HCEC 1CT (cell line): ENCODE data around the gene NRM.
"Not testable (repeated sequence)": the region's sequence is repeated elsewhere in the genome, so short reads cannot be mapped to it uniquely, and the experiment has no call there.

Source experiments
- DNase-seq: peaks from one replicate; pipeline ENCODE4 v3.0.0-alpha.2; 2017

The NRM gene, protein sequence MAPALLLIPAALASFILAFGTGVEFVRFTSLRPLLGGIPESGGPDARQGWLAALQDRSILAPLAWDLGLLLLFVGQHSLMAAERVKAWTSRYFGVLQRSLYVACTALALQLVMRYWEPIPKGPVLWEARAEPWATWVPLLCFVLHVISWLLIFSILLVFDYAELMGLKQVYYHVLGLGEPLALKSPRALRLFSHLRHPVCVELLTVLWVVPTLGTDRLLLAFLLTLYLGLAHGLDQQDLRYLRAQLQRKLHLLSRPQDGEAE

DNA sequence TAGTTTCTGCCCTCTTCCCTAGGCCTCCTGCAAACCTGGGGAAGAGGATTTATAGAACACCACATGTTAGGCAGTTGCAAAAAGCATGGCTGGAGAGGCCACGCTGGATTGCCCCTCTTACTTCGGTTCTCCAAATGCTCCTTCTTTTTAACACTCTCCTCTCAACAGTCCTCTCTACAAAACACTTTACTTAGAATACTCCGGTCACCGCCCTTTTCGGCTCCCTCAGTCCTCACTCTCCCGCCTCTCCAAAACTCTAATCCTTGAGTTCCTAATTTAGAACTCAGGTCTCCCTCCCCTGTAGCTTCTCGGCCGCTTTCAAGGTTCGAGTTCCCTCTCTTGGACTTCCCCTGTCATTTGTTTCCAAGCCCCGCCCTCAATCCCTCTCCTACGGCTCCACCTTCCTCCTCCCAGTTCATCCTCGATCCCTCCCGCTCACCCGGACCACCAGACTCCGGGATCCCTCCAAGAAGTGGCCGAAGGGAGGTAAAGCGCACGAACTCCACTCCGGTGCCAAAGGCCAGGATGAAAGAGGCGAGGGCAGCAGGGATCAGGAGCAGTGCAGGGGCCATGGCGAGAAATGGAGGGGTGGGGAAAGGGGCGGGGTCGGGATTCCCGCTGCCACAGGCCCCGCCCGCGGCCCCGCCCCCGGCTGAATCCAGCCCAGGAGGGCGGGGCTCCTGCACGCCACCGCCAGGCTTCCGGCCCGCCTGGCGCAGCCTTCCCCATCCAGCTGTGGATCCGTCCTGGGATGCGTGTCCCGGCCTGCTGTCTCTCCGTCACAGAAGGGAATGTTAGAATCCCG, at the start of gene NRM:
Gene NRM, minus strand, starts transcription at position 582 of the 805 bp plus-strand sequence. Its CDS starts 10 bp downstream, at position 572.
- peak; percentile 91 for DNase-seq

DNA sequence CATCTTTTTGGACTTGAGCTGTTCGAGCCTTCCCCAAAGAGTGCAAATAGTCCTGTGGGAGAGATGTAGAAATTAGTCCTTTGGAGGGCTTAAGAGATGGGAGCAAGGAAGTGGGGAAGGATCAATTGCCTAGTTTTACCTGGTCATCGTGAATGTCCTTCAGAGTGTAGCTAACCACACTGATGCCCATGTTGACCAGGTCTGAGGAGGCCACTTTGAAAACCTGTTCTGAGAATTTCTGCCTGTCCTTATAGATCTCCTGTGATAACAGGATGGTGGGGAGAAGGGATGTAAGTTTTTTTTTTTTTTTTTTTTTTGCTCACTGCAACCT, 49.7 kb upstream of the NRM start:
- no peak for DNase-seq

DNA sequence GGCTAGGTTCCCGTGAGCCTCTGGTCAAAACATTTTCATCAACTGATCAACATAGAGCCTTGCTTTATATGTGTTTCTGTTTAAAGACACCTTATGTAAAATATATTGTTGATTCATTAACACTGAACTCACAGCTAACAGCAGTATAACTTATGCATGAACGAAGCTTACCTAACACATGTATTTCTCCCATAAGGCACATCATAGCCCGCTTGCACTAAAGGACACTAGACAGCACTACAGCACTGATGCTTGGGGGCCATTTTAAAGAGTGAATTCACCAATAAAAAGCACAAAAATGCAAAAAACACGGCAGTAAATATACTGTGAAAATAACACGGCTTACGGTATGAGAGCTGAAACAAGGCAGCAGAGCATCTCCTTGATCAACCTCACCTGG, 47.7 kb upstream of the NRM start:
- DNase-seq, result no peak

DNA sequence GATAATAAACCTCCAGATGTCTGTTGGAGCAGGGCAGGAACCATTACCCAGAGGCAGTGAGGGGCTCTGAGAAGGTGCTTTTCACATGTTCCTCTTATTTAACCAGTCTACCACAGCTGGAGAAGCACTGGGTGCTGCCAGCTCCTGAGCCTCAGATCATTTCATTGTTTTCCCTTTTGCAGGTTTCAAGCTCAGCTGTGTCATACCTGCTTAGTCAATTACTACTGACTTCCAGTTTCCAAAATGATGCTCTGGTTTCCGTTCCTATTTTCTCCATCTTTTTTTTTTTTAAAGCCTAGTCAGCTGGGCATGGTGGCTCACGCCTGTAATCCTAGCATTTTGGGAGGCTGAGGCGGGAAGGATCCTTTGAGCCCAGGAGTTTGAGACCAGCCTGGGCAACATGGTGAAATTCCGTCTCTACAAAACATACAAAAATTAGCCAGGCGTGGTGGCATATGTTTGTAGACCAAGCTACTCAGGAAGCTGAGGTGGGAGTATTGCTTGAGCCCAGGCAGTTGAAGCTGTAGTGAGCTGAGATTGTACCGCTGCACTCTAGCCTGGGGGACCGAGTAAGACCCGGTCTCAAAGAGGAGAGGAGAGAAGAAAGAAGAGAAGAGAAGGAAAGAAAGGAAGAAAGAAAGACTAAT, 45.0 kb upstream of the NRM start:
- DNase-seq, result no peak

DNA sequence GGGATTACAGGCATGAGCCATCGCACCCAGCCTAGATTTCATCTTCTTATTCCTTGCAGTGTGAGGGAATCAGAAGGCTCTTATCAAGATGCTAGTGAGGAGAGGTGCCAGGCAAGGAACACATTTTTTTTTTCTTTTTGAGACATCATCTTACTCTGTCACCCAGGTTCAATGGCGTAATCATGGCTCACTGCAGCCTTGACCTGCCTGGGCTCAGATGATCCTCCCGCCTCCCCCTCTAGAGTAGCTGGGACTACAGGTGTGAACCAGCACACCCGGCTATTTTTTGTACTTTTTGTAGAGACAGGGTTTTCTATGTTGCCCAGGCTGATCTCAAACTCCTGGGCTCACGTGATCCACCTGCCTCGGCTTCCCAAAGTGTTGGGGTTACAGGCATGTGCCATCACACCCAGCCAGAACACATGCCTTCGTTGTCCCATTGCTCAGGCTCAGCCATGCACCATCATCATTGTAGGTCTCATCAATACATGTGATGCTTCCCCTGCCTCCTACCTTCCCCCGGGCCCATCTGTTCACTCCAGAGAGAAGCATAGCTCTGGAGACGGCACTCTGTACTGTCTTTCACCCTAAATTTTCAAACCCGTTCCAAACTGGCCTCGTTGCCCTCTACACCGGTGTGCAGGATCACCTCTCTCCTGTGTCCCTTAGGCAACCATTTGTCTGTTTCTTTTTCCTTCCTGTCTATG, 41.6 kb upstream of the NRM start:
- no peak for DNase-seq

DNA sequence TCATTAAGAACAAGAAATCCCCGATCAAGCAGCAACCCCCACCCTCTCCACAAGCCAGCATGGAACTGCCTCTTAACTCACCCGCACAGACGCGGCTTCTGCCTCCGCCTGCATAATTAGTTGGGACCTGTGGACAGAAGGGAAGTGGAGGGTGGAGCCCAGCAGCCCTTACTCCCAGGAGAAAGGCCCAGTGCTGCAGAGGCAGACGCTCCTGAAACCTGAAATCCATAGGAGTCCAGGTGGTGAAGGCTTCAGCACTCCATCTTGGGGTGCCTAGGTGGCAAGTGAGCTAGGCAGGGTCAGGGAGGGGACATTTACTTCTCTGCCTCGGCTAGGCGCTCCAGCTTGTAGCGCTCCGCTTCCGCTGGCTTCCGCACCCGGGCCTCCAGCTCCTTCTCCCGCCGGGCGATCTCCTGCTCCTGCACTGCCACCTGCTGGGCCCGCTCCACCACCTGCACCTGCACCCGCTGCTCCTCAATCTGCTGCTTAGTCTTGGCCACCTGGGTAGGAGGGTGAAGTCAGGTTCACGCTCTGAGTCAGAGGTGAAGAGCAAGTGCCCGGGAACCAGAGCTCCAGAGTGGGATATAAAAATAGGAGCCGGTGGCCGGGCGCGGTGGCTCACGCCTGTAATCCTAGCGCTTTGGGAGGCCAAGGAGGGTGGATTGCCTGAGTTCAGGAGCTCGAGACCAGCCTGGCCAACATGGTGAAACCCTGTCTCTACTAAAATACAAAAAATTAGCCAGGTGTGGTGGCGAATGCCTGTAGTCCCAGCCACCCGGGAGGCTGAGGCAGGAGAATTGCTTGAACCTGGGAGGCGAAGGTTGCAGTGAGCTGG, 40.0 kb upstream of the NRM start:
- no peak for DNase-seq

DNA sequence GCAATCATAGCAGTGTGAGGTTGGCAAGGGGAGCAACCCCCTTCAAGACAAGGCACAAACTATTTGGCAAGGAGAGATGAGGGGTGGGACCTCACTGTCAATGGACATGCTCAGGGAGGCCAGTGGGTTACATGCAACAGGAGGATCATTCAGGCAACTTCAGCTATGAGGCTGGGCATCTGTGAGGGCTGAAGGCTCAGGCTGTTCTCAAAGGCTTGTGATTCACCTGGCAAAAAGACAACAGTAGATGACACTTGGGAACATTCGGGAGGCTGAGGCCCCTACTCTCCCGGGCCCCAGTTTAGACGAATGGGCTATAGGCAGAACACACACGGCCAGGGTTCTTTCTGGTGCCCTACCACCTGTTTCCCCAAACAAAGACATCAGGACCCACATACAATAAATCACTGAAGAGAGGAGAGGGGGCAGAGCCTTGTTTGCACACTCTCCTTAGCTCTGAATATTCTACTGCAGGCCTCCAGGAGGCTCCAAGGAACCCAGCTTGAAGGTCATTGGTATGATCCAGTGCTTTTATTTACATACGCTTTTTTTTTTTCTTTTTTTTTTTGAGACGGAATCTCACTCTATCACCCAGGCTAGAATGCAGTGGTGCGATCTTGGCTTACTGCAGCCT, 37.3 kb upstream of the NRM start:
- DNase-seq, result peak; percentile 78

DNA sequence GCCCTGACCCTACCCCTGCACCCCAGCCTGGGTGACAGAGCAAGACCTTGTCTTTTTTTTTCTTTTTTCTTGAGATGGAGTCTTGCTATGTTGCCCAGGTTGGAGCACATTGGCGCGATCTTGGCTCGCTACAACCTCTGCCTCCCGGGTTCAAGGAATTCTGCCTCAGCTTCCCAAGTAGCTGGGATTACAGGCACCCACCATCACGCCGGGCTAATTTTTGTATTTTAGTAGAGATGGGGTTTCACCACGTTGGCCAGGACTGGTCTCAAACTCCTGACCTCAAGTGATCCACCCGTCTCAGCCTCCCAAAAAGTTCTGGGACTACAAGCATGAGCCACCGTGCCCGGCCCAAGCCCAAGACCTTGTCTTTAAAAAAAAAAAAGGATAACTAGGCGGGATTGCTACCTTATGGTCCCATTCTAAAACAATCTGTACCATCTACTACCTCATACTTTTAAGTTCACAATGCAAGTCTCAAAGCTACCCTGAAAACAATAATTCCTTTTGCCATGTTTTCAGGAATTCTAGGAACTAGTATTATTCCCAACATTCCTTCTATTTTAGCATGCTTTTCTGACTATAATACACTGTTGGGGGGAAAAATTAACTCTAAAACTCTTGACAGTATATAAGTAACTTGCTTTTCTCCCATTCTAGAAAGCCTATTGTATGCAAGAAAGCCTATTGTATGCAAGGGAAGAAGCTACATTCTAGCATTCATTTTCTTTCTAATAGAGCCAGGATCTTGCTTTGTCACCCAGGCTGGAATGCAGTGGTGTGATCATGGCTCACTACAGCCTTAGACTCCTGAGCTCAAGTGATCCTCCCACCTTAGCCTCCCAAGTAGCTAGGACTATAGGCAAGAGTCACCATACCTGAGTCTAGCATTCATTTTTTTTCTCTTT, 36.0 kb upstream of the NRM start:
- DNase-seq, result peak; percentile 17

DNA sequence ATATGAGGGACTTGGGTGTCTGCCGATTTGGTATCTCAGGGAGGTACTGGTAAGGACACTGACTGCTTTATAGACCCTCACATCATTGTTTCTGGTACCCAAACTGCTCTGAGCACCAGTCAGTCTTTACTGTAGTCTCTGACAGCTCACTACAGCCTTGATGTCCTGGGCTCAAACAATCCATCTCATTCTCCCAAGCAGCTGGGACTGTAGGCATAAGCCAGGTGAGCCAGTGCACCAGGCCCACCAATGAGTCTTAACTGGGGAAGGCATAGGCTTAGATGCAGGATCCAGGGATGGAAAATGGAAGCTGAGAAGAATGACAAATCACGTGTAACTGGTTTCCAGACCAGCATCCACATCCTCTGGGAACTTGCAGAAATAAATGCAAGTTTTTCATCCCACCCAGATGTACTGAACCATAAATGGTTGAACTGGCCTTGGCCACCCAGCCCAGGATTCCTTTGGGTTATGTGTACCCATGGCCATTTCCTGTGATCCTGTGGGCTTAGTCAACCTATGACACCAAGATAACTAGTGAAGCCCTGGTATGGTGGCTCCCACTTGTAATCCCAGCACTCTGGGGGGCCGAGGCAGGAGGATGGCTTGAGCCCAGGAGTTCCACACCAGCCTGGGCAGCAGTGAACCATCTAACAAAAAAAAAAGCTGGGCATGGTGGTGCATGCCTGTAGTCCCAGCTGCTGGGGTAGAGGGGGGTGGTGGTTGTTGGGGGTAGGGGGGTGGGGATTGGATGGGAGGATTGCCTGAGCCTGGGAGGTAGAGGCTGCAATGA, 35.1 kb upstream of the NRM start:
- DNase-seq, result peak; percentile 72

DNA sequence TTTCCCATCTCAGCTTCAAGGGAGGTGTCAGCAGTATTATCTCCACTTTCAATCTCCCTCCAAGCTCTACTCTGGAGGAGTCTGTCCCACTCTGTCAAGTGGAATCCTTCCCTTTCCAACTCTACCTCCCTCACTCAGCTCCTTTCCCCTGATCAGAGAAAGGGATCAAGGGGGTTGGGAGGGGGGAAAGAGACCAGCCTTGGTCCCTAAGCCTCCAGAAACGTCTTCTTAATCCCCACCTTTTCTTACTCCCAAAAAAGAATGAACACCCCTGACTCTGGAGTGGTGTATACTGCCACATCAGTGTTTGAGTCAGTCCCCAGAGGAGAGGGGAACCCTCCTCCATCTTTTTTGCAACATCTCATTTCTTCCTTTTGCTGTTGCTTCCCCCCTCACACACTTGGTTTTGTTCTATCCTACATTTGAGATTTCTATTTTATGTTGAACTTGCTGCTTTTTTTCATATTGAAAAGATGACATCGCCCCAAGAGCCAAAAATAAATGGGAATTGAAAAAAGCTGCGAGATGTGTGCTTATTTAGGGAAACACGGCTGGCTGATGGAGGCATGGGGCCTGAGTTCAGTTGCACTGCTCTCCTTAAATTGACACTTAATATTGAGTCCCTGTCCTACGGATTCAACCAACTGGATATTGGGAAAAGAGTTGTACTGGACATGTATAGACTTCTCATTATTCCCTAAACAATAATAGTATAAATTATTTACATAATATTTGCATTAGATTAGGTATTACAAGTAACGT, 34.3 kb upstream of the NRM start:
- DNase-seq, result no peak

DNA sequence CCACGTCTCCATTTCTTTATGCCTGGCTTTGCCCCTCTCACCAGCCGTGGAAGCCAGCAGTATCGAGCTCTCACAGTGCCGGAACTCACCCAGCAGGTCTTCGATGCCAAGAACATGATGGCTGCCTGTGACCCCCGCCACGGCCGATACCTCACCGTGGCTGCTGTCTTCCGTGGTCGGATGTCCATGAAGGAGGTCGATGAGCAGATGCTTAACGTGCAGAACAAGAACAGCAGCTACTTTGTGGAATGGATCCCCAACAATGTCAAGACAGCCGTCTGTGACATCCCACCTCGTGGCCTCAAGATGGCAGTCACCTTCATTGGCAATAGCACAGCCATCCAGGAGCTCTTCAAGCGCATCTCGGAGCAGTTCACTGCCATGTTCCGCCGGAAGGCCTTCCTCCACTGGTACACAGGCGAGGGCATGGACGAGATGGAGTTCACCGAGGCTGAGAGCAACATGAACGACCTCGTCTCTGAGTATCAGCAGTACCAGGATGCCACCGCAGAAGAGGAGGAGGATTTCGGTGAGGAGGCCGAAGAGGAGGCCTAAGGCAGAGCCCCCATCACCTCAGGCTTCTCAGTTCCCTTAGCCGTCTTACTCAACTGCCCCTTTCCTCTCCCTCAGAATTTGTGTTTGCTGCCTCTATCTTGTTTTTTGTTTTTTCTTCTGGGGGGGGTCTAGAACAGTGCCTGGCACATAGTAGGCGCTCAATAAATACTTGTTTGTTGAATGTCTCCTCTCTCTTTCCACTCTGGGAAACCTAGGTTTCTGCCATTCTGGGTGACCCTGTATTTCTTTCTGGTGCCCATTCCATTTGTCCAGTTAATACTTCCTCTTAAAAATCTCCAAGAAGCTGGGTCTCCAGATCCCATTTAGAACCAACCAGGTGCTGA, 33.3 kb upstream of the NRM start:
- DNase-seq, result not testable (repeated sequence)

DNA sequence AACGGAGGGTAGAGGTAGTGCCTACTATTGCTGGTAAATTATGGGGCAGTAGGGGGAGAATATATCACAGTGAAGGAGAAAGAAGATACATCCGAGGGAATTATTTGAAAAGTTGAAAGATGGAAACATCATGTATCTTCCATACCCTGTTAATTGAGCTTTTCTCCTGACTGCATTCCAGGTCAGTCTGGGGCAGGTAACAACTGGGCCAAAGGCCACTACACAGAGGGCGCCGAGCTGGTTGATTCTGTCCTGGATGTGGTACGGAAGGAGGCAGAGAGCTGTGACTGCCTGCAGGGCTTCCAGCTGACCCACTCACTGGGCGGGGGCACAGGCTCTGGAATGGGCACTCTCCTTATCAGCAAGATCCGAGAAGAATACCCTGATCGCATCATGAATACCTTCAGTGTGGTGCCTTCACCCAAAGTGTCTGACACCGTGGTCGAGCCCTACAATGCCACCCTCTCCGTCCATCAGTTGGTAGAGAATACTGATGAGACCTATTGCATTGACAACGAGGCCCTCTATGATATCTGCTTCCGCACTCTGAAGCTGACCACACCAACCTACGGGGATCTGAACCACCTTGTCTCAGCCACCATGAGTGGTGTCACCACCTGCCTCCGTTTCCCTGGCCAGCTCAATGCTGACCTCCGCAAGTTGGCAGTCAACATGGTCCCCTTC, 32.5 kb upstream of the NRM start:
- DNase-seq, result not testable (repeated sequence)

DNA sequence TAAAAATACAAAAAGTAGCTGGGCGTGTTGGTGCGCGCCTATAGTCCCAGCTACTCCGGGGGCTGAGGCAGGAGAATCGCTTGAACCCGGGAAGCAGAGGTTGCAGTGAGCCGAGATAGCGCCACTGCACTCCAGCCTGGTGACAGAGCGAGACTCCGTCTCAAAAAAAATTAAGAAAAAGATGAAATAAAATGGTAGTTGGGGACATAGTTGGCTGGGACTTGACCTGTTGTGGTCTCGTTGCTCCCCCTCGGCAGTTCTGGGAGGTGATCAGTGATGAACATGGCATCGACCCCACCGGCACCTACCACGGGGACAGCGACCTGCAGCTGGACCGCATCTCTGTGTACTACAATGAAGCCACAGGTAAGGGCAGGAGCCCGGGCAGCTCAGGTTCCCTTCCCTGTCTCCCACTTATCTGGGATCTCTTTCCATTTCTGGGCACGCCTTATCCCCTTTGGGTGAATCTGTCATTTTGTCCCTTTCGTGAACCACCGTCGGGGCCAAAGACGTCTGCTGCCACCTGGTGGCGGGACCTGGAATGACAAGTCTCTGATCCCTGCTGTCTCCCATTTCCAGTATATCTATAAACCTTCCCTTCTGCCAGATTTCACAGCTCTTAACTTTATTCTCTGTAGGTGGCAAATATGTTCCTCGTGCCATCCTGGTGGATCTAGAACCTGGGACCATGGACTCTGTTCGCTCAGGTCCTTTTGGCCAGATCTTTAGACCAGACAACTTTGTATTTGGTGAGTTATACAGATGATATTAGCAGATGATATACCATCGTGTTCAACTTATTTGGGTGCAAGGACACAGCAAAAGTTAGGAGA, 31.7 kb upstream of the NRM start:
- peak; percentile 61 for DNase-seq

DNA sequence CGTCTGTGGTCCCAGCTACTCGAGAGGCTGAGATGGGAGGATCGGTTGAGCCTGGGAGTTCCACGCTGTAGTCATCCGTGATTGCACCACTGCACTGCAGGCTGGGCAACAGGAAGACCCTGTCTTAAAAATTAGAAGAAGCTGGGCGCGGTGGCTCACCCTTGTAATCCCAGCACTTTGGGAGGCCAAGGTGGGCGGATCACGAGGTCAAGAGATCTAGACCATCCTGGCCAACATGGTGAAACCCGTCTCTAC, 31.2 kb upstream of the NRM start:
- DNase-seq, result not testable (repeated sequence)

DNA sequence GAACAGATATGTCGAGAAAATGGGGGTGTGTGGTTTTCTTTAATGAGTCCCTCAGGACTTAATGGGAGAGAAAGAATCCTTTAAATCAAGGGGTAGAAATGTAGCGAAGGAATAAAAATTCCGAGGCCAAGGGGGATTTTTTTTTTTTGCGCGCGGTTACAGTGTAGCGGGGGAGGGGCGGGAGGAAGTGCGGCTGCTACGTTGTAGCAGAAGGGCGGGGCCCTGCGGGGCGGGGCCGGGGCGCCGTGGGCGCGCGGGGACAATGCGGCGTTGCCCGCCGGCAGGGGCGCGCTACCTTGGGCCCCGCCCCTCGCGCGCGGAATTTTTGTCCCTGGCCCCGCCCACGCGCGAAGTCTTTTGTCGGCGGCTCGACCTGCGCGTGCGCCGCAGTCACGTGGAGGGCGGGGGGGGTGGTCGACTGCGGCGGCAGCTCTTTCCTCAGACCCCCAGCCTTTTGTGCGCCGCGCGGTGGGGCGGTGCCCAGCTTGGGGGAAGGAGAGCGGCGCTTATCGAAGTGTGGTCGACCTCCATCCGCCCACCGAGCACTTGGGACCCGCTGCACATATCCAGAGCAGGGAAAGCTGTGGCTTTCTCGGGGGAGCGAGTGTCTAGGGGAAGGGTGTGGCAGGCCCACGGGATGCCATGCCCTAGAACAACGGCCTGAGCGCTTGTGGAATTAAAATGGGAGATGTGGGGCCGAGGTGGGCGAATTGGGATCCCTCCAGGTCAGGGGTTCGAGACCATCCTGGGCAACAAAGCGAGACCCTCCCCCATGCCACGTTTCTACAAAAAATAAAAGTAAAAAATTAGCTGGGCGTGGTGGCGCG, 30.6 kb upstream of the NRM start:
- peak; percentile 90 for DNase-seq

DNA sequence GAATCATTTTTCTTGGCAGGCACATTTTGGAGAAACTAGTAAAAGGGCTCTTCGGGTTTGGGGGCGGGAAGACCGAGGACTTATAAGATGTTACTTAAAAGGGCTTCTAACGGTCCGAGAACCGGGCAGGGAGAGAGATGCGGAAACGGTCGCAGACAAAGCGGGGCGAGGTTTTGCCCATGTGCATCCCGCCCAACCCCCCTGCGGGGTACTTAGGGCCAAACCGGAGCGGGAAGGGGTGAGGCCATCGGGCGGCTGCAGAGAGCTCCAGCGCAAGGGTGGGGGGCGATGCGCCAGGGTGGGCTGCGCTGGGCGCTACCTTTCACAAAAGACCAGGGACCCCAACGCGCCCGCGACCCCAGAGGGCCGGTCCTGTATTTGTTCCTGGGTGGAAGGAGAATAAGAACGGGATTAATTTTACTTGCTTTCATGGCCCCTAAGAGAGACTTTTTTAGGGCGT, 30.0 kb upstream of the NRM start:
- peak; percentile 59 for DNase-seq
